GM12874 (cell line): ENCODE results near the gene AKT3.

Experiments used
- TF ChIP-seq, protein P1 (sequence below): IDR thresholded peaks from 2 replicates; pipeline ENCODE4 v1.5.1; 2011; ENCODE audit warnings: low read depth, mild to moderate bottlenecking, control low read depth, low read length, moderate library complexity; ENCODE audit not compliant: insufficient read depth

The AKT3 gene

DNA sequence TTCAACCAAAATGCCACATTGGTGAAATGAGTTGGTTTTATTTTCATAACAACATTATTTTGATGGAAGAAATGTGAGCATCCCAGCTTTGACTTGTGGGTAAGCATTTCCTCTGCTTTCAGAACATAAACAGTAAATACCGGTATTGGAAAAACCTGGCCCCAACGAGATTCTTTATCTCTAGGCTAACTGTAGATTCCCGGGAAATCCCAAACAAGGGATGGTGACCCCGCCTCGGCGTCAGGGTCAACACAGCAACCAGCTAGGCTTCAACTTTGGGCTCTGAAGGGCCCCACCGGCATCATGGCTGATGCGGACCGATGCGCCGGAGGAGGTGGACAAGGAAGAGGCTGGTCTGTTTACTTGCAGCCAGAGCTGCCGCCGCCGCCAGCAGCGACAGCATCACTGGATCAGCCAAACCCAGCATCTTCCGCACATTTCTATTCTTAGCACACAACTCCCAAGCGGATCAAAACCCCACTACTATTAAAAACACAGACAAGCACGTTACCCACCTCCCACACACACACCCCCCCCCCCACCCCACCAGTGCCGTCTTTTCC lies 1.1 kb downstream of the AKT3 start:
- TF ChIP-seq, protein P1, sequence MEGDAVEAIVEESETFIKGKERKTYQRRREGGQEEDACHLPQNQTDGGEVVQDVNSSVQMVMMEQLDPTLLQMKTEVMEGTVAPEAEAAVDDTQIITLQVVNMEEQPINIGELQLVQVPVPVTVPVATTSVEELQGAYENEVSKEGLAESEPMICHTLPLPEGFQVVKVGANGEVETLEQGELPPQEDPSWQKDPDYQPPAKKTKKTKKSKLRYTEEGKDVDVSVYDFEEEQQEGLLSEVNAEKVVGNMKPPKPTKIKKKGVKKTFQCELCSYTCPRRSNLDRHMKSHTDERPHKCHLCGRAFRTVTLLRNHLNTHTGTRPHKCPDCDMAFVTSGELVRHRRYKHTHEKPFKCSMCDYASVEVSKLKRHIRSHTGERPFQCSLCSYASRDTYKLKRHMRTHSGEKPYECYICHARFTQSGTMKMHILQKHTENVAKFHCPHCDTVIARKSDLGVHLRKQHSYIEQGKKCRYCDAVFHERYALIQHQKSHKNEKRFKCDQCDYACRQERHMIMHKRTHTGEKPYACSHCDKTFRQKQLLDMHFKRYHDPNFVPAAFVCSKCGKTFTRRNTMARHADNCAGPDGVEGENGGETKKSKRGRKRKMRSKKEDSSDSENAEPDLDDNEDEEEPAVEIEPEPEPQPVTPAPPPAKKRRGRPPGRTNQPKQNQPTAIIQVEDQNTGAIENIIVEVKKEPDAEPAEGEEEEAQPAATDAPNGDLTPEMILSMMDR, result no peak

DNA sequence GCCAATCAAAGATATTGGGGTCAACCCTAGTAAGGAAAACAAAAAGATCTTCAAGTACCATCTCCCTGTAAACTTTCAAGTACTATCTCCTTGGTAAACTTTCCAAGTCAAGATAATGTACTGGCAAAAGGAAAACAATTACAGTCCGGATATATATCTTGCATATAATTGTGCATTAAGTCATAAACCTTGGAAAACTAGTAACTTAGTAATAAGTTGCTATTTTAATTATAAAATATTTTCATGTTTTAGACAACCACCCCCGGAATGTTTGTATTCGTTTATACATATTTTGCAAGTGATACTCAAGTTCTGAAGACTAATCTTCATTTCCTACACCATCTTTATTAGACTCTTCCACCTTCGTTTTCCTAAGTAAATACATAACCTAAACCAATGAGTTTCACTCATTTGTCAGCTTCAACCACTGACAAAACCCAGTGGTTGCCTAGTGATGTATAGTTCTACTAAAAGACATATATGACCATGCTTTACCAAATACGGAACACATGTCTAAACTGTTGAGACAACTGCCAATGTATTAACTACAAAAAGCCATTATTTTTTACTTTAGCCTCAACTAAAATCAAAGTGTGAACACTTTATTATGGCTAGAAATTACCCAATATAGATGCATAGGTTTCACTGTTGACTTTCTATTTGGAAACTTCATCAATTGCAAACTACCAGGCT lies 1.7 kb downstream of the AKT3 start:
- TF ChIP-seq, protein P1, result no peak

DNA sequence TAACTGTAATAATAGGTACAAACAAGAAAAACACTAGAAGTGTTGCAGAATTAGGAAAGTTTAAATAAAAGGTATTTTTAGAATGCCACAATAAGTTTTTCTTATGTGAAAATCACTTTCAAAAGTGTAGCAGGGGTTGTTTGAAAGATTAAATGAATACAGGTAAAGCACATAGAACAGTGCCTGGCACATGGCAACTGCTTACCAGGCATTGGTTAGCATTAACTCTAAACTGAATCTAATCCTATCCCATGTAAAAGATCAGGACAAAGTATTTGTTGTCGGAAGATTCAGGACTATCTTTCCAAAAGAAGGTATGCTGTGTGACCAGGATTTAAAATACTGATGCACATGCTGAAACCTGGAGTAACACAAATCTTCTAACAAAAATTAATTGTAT lies 3.3 kb downstream of the AKT3 start:
- TF ChIP-seq, protein P1, result no peak

- TF ChIP-seq, protein P1, result no peak
Measured at GRCh38 chr1:243845888-243846287, 4.2 kb downstream of the AKT3 start.

DNA sequence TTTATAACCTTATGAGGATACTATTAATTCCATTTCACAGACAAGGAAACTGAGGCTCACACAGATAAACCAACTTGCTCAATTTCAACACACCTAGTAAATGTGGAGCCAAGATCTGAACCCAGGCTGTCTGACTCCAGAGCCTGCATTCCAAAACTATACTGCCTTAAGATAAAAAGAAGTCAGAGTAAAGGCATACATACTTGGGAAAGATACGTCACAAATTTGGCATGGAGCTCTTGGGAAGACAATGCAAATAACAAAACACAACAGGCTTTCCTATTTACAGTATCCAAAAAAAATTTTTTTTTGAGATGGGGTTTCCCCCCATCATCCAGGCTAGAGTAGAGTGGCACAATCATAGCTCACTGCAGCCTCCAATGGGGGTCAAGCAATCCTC lies 5.9 kb downstream of the AKT3 start:
- TF ChIP-seq, protein P1, result no peak

- TF ChIP-seq, protein P1, result no peak
Measured at GRCh38 chr1:243842978-243843511, 7.0 kb downstream of the AKT3 start.

DNA sequence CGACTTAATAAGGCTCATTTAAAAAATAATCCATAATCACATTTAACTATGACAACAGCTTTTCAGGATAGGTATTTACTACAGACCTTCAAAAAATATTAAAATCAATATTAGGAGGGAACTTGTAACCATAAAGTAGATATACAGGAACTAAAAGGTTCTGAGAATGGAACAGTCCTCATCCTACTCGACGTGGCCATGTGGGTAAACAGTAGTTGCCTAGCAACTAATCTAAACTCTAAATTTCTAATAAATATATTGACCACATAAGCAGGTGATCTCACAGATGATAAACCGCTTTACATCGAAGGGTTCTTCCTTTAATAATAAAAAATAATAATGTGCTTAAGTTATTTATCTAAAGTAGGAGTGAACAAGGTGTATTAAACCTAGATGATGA lies 7.9 kb downstream of the AKT3 start:
- TF ChIP-seq, protein P1, result no peak
